BLaER1 treated with 17β-estradiol and CSF1 and Interleukin-3, amounts not matched to agents 10 nM and 100 nM (cell line): Measurements from ENCODE around the gene WDR70.
"Not testable (repeated sequence)": the region's sequence is repeated elsewhere in the genome, so short reads cannot be mapped to it uniquely, and the experiment has no call there.

Source experiments
- H3K27ac ChIP-seq, 11 experiments: shearing (Covaris generic); formaldehyde crosslinking; 2 replicates each; pipeline ENCODE4 v1.8.1; 2022
- H3K27me3 ChIP-seq, 11 experiments: shearing (Covaris generic); formaldehyde crosslinking; 2 replicates each; pipeline ENCODE4 v1.8.1; 2022
- H3K36me3 ChIP-seq, 11 experiments: shearing (Covaris generic); formaldehyde crosslinking; 2 replicates each; pipeline ENCODE4 v1.8.1; 2022
- H3K4me1 ChIP-seq, 10 experiments: shearing (Covaris generic); formaldehyde crosslinking; 2 replicates each; pipeline ENCODE4 v1.8.1; 2022
- H3K4me2 ChIP-seq, 11 experiments: shearing (Covaris generic); formaldehyde crosslinking; 2 replicates each; pipeline ENCODE4 v1.8.1; 2022
- H3K4me3 ChIP-seq, 10 experiments: shearing (Covaris generic); formaldehyde crosslinking; 2 replicates each; pipeline ENCODE4 v1.8.1; 2022
- H3K9ac ChIP-seq, 11 experiments: shearing (Covaris generic); formaldehyde crosslinking; 2 replicates each; pipeline ENCODE4 v1.8.1; 2022
- H3K9me3 ChIP-seq, 11 experiments: shearing (Covaris generic); formaldehyde crosslinking; replicated peaks in 1 of 11; 2 replicates each; pipeline ENCODE4 v1.8.1; 2022
- H4K20me1 ChIP-seq, 11 experiments: shearing (Covaris generic); formaldehyde crosslinking; 2 replicates each; pipeline ENCODE4 v1.8.1; 2022
- Cebpa-rat ChIP-seq, 11 experiments: shearing (Covaris generic); IDR thresholded peaks; 2 replicates each; pipeline ENCODE4 v1.8.1; 2022

Gene WDR70

DNA sequence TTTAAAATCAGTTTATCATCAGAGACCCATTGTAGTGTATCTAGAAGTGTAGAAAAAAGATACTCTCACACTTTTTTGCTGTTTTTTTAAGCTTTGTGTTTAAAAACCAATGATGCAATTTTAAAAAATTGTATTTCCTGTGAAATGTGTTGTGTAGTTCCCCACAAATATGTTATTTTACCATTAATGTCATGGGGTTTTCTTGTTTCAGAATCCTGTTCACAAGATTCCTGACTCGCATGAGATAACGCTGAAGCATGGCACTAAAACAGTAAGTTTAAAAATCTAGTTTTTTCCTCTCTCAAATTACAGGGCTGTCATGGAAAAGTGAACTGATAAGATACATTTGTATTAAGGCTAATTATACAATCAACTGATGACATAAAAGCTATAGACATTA, 58.6 kb downstream of the WDR70 start:
- Histone ChIP-seq H3K27me3 (no peaks in the 10 kb centered on the region), H3K4me1 (no peaks in the 10 kb centered on the region), H3K4me2 (no peak overlapping the region), H3K9me3 (no peaks in the 10 kb centered on the region), H3K36me3 (peaks cover 3 to 40% (median 11%) of the 10 kb centered on the region in 11 experiments; a peak in 11 of 22 replicates), H3K27ac (no peak overlapping the region), H4K20me1 (no peaks in the 10 kb centered on the region; a peak in 1 of 22 replicates), H3K9ac (no peak overlapping the region), H3K4me3 (no peak overlapping the region)
- no peak for TF ChIP-seq Cebpa-rat (IDR thresholded peaks at IDR 0.05)

DNA sequence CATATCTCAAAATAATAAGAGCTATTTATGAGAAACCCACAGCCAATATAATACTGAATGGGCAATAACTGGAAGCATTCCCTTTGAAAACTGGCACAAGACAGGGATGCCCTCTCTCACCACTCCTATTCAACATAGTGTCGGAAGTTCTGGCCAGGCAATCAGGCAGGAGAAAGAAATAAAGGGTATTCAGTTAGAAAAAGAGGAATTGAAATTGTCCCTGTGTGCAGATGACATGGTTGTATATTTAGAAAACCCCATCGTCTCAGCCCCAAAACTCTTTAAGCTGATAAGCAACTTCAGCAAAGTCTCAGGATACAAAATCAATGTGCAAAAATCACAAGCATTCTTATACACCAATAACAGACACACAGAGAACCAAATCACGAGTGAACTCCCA, 66.7 kb downstream of the WDR70 start:
- H3K4me1 ChIP-seq: peaks cover 0 to 13% (median 11%) of the 10 kb centered on the region in 10 experiments; a peak in 14 of 20 replicates
- H3K9me3 ChIP-seq: peaks cover under 1 to 21% (median 7%) of the 10 kb centered on the region in 11 experiments; a peak in 14 of 22 replicates
- H3K9ac ChIP-seq, H3K4me3 ChIP-seq, H4K20me1 ChIP-seq, H3K27ac ChIP-seq, H3K27me3 ChIP-seq: not testable (repeated sequence)
- H3K36me3 ChIP-seq: peaks cover 25 to 48% (median 33%) of the 10 kb centered on the region in 11 experiments
- H3K4me2 ChIP-seq: peak overlapping the region in 7 of 11 experiments; percentile 10 to 42 (median 28); a peak in 10 of 22 replicates

DNA sequence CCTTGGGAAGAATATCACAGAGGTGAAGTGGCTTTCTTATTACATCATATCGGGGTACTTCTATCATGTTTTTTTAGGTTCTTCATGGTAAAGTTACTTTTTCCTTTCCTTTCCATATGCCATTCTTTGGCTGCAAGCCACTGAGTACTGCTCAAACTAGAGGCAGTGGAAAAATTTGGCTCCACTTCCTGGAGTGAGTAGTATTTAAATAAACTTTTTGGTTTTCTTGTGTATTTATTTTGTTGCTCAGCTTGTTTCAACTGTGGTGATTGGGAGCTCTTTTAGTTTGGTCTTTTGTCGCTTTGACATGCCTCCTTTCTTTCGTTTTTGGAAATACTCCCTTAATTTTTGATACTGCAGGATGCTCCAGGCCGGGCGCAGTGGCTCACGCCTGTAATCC, 69.8 kb downstream of the WDR70 start:
- H3K4me2 ChIP-seq: no peak overlapping the region
- no peak for TF ChIP-seq Cebpa-rat (IDR thresholded peaks at IDR 0.05)
- H3K4me1 ChIP-seq: peaks cover 0 to 13% (median 11%) of the 10 kb centered on the region in 10 experiments; a peak in 14 of 20 replicates
- H4K20me1 ChIP-seq: no peaks in the 10 kb centered on the region
- no peak overlapping the region for H3K4me3 ChIP-seq
- H3K36me3 ChIP-seq: peaks cover 35 to 64% (median 48%) of the 10 kb centered on the region in 11 experiments
- H3K9me3 ChIP-seq: peaks cover 26 to 50% (median 37%) of the 10 kb centered on the region in 11 experiments
- H3K9ac ChIP-seq: no peak overlapping the region
- no peak overlapping the region for H3K27ac ChIP-seq
- H3K27me3 ChIP-seq: no peaks in the 10 kb centered on the region

DNA sequence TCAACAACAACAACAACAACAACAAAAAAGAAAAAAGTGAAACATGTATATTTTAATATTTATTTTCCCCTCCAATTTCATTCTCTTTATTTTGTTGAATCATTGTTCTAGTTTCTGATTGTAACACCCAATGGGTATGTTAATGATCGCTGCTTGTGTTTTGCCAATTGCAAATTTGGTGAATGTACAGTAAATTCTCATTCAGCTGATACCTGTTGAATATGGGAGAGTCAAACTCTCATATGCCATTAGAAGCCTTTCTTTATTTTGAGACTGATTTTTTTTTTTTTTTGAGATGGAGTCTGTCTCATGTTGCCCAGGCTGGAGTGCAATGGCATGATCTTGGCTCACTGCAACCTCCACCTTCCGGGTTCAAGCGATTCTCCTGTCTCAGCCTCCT, 72.9 kb downstream of the WDR70 start:
- H3K27ac ChIP-seq, H3K27me3 ChIP-seq, H3K4me1 ChIP-seq, H3K9ac ChIP-seq, H4K20me1 ChIP-seq, H3K4me3 ChIP-seq, H3K4me2 ChIP-seq: not testable (repeated sequence)
- peaks cover 27 to 55% (median 37%) of the 10 kb centered on the region in 11 experiments for H3K36me3 ChIP-seq
- peaks cover 26 to 46% (median 39%) of the 10 kb centered on the region in 11 experiments for H3K9me3 ChIP-seq

DNA sequence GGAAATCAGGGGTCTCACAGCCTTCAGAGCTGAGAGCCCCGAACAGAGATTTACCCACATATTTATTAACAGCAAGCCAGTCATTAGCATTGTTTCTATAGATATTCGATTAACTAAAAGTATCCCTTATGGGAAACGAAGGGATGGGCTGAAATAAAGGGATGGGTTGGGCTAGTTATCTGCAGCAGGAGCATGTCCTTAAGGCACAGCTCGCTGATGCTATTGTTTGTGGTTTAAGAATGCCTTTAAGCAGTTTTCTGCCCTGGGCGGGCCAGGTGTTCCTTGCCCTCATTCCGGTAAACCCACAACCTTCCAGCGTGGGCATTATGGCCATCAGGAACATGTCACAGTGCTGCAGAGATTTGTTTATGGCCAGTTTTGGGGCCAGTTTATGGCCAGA, 74.1 kb downstream of the WDR70 start:
- H4K20me1 ChIP-seq, H3K4me1 ChIP-seq, H3K4me3 ChIP-seq, H3K27me3 ChIP-seq, H3K9ac ChIP-seq, H3K27ac ChIP-seq, H3K4me2 ChIP-seq: not testable (repeated sequence)
- Histone ChIP-seq H3K36me3 (peaks cover 28 to 57% (median 37%) of the 10 kb centered on the region in 11 experiments), H3K9me3 (peaks cover 22 to 41% (median 34%) of the 10 kb centered on the region in 11 experiments)

DNA sequence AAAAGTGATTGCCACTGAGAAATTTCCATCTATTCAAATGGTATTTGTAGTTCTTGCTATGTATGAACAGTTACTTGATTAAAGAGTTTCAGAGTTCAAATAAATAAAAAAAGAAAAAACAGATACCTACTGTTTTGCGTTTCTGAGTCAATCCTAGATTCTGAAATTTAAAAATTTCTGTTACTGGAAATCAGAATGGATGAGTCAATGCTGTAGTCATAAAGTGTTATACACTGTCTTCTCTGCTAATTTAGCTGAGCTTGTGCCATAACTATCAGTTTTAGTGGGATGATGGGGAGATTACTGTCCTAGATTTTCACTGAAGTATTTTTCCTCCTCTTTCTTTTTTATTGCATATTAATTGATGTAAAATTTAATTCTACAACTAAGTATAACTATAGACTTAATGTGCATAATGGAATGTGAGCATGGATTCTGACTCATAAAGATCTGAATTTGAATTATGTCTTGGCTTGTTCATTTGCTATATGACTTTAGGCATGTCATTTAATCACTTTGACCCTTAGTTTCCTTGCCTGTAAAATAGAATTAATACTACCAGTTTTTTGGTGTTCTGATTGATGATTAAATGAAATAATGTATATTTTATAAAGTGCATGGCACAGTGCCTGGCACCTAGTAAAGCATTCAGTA, 75.4 kb downstream of the WDR70 start:
- not testable (repeated sequence) for H3K4me2 ChIP-seq

DNA sequence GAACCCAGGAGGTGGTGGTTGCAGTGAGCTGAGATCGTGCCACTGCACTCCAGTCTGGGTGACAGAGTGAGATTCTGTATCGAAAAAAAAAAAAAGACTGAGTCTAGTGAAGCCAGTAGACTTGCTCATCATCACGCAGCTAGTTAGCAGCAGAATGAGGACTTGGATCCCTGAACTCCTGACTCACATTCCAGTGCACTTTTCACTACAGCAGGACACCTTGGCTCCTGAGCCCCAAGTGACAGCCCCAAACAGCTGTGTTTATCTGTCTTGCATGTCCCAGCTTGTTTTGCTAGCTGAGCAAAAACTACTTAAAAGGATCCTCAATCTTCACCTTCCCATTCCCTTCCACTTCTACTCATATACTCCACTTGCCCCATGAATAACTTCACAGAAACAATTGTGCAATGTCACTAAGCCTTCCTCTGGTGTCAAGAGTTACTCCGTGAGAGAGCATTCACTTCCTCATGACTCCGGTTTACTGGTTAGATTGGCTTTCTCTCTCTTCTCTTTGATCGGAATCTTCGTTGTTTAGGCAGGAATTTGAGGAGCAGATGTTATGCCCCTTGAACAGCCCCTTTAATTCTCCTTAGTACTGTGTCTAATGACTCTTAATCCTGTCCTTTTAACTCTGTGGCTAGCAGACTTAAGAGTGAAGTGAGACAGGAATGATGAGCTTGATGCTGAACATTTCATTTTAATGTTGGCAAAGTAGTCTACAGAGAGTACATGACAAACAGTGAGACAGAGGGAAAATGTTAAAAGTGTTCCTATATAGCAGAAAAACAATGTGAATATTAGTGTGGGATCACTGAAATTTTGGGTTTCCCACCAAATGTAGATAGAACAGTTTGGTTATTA, 84.3 kb downstream of the WDR70 start:
- H3K4me1 ChIP-seq, H3K4me3 ChIP-seq, H3K9me3 ChIP-seq, H4K20me1 ChIP-seq, H3K27ac ChIP-seq, H3K9ac ChIP-seq, H3K27me3 ChIP-seq, H3K36me3 ChIP-seq: not testable (repeated sequence)
- peak overlapping the region in 2 of 11 experiments; percentile 9 to 46; a peak in 2 of 22 replicates for H3K4me2 ChIP-seq

More for the DNA sequence above, 75.4 kb downstream of the WDR70 start:
- H3K36me3 ChIP-seq: peaks cover 28 to 52% (median 35%) of the 10 kb centered on the region in 11 experiments
- not testable (repeated sequence) for H3K4me3 ChIP-seq, H3K9ac ChIP-seq, H3K27me3 ChIP-seq, H3K4me1 ChIP-seq, H4K20me1 ChIP-seq, H3K27ac ChIP-seq
- H3K9me3 ChIP-seq: peaks cover 22 to 41% (median 34%) of the 10 kb centered on the region in 11 experiments

DNA sequence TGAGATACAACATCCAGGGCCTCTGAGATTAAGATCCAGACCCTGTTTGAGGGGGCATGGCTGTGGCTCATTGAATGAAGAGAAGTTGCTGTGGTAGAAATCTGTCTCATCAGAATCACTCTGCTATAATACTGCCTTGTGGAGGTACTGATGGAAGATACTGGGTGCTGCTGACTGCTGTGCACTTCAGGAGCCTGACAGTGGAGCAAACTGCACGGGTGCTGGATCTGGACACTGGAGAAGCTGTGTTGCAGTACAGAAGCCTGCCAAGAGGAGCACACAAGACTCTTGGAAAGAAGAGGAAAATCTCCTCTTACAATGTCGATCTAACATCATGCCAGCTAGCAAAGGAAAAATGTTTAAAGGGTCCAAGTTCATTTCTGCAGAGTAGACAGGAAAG, 85.5 kb downstream of the WDR70 start:
- not testable (repeated sequence) for H3K9me3 ChIP-seq, H3K4me2 ChIP-seq

DNA sequence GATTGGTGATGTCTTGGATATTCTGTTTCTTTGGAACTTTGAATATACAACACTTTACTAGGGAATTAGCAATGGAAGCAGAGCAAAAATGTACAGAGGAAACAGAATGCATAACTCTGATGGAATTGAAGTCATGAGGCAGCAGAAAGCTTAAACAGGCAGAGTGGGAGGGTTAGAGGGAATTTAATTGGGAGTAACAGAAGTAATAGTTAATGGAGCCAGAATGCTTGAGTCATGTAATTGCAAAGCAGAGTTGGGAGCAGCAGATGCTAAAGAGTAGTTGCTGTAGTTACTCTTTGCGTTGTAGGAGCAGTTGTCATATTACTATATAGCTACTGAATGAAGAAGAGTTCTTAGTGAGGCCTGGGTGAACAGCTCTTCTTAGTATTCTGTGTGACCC, 90.3 kb downstream of the WDR70 start:
- not testable (repeated sequence) for H4K20me1 ChIP-seq, H3K27me3 ChIP-seq, H3K9ac ChIP-seq

More for the DNA sequence above, 85.5 kb downstream of the WDR70 start:
- H3K9ac ChIP-seq, H3K4me1 ChIP-seq, H4K20me1 ChIP-seq, H3K27ac ChIP-seq, H3K4me3 ChIP-seq, H3K27me3 ChIP-seq, H3K36me3 ChIP-seq: not testable (repeated sequence)

More for the DNA sequence above, 90.3 kb downstream of the WDR70 start:
- not testable (repeated sequence) for H3K27ac ChIP-seq, H3K4me1 ChIP-seq, H3K4me3 ChIP-seq, H3K4me2 ChIP-seq
- Histone ChIP-seq H3K36me3 (peaks cover 7 to 36% (median 12%) of the 10 kb centered on the region in 11 experiments; a peak in 18 of 22 replicates), H3K9me3 (peaks cover 17 to 24% (median 20%) of the 10 kb centered on the region in 11 experiments)
